ENCODE results near the gene GLI3.

The GLI3 gene

DNA sequence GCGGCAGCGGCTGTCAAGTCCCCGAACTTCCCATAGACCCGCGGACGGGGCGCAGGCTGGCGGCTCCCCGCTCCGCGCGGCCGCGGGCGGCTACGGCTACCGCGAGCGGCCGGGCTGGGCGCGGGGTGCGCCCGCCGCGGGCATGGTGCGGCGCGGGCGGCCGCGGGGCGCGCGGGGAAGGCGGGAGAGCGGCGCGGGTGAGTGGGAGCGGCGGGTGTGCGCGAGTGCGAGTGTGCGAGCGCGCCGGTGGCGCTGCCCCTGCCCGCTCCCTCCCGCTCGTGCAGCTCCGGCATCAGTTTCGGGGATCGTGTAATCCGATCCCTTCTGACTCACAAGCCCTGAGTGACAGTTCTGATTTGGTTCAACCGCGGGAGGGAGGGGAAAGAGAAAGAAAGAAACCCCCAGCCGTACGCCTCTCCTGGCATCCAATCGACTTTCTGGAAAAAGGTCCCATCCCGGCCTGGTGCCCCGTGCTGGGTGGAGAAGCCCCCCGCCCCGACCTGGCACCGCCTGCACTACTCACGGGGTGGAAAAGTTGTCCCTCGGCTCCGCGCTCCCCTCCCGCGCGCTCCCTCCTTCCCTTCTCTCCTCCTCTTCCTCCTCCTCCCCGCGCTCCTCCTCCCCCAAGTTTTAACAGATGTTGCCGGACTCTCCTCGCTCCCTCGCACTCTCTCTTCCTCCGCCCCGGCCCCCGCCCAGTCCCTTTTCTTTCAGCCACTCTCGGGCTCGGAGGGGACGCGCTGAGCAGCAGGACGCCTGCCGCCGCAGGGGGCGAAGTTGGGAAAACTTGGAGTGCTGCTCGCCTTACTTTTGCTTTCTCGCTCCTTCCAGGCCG lies at the start of gene GLI3:
TSS of gene GLI3 (minus strand) at position 234 of the 835 bp plus-strand sequence. CDS start 13,956 bp downstream, outside the sequence.
- H3K36me3 ChIP-seq (ENCODE audit: insufficient read depth, low read length): no peaks in the 10 kb centered on the region
- H3K27me3 ChIP-seq (ENCODE audit: insufficient read depth, low read length, poor library complexity, severe bottlenecking): no peaks in the 10 kb centered on the region
- H3K9me2 ChIP-seq (replicated peaks; ENCODE audit: low read depth, low read length): no peaks in the 10 kb centered on the region
- H3K4me1 ChIP-seq (ENCODE audit: insufficient read depth, low read length, poor library complexity, severe bottlenecking): peaks cover 15% of the 10 kb centered on the region
- H4K20me1 ChIP-seq (ENCODE audit: insufficient read depth, low read length, poor library complexity, severe bottlenecking): no peaks in the 10 kb centered on the region
- H3K9ac ChIP-seq (ENCODE audit: low read depth, low read length, poor library complexity, severe bottlenecking): peak within 1 kb of the TSS; percentile 68
- H3F3A ChIP-seq (ENCODE audit: low read depth): no peaks in the 10 kb centered on the region
- peak within 1 kb of the TSS; percentile 82 for H2AFZ ChIP-seq (ENCODE audit: low read length)
- TF ChIP-seq EZH2phosphoT487 (IDR thresholded peaks at IDR 0.05; ENCODE audit: borderline replicate concordance): no peak
- TF ChIP-seq CTCF (conservative IDR thresholded peaks at IDR 0.05; ENCODE audit: low read length): no peak
- H3K9me3 ChIP-seq (ENCODE audit: insufficient read depth, low read depth, low read length): no peaks in the 10 kb centered on the region
- peak within 1 kb of the TSS; percentile 66 for H3K4me2 ChIP-seq (ENCODE audit: low read depth, low read length, poor library complexity, severe bottlenecking)
- peak within 1 kb of the TSS; percentile 75 for H3K4me3 ChIP-seq (ENCODE audit: low read length, poor library complexity, severe bottlenecking)
- no peaks in the 10 kb centered on the region for H3K79me2 ChIP-seq (ENCODE audit: insufficient read depth, low read length)

GRCh38 chr7:42285383-42285824 lies 48.4 kb upstream of the GLI3 start:
- H3K79me2 ChIP-seq (ENCODE audit: insufficient read depth, low read length): no peaks in the 10 kb centered on the region
- H3K9ac ChIP-seq (ENCODE audit: low read depth, low read length, poor library complexity, severe bottlenecking): no peak overlapping the region
- H3K36me3 ChIP-seq (ENCODE audit: insufficient read depth, low read length): no peaks in the 10 kb centered on the region
- no peaks in the 10 kb centered on the region for H3K9me3 ChIP-seq (ENCODE audit: insufficient read depth, low read depth, low read length)
- no peaks in the 10 kb centered on the region for H4K20me1 ChIP-seq (ENCODE audit: insufficient read depth, low read length, poor library complexity, severe bottlenecking)
- no peaks in the 10 kb centered on the region for H3F3A ChIP-seq (ENCODE audit: low read depth)
- H3K4me1 ChIP-seq (ENCODE audit: insufficient read depth, low read length, poor library complexity, severe bottlenecking): no peaks in the 10 kb centered on the region
- no peaks in the 10 kb centered on the region for H3K27me3 ChIP-seq (ENCODE audit: insufficient read depth, low read length, poor library complexity, severe bottlenecking)
- no peaks in the 10 kb centered on the region for H3K9me2 ChIP-seq (replicated peaks; ENCODE audit: low read depth, low read length)
- no peak overlapping the region for H3K4me3 ChIP-seq (ENCODE audit: low read length, poor library complexity, severe bottlenecking)
- no peak overlapping the region for H3K4me2 ChIP-seq (ENCODE audit: low read depth, low read length, poor library complexity, severe bottlenecking)
- TF ChIP-seq CTCF (conservative IDR thresholded peaks at IDR 0.05; ENCODE audit: low read length) (no peak), EZH2phosphoT487 (IDR thresholded peaks at IDR 0.05; ENCODE audit: borderline replicate concordance) (no peak)
- H2AFZ ChIP-seq (ENCODE audit: low read length): no peak overlapping the region

- no peaks in the 10 kb centered on the region for H3F3A ChIP-seq (ENCODE audit: low read depth)
- no peak overlapping the region for H2AFZ ChIP-seq (ENCODE audit: low read length)
- H3K9ac ChIP-seq (ENCODE audit: low read depth, low read length, poor library complexity, severe bottlenecking): no peak overlapping the region
- no peak for TF ChIP-seq CTCF (conservative IDR thresholded peaks at IDR 0.05; ENCODE audit: low read length)
- no peak for TF ChIP-seq EZH2phosphoT487 (IDR thresholded peaks at IDR 0.05; ENCODE audit: borderline replicate concordance)
- H3K4me3 ChIP-seq (ENCODE audit: low read length, poor library complexity, severe bottlenecking): no peak overlapping the region
- H3K79me2 ChIP-seq (ENCODE audit: insufficient read depth, low read length): no peaks in the 10 kb centered on the region
- H3K36me3 ChIP-seq (ENCODE audit: insufficient read depth, low read length): no peaks in the 10 kb centered on the region
- no peak overlapping the region for H3K4me2 ChIP-seq (ENCODE audit: low read depth, low read length, poor library complexity, severe bottlenecking)
- no peaks in the 10 kb centered on the region for H3K4me1 ChIP-seq (ENCODE audit: insufficient read depth, low read length, poor library complexity, severe bottlenecking)
- no peaks in the 10 kb centered on the region for H4K20me1 ChIP-seq (ENCODE audit: insufficient read depth, low read length, poor library complexity, severe bottlenecking)
- no peaks in the 10 kb centered on the region for H3K9me3 ChIP-seq (ENCODE audit: insufficient read depth, low read depth, low read length)
- H3K9me2 ChIP-seq (replicated peaks; ENCODE audit: low read depth, low read length): no peaks in the 10 kb centered on the region
- H3K27me3 ChIP-seq (ENCODE audit: insufficient read depth, low read length, poor library complexity, severe bottlenecking): peaks cover 10% of the 10 kb centered on the region
These were observed 46.5 kb upstream of the GLI3 start for GRCh38 chr7:42283553-42283952.

Data from Loucy (cell line).